ENCODE data around the gene SNX17. TPM values are rescaled to one million over a fixed set of nuclear protein-coding genes. Genes with fewer than 3 reads are reported as not detected.

SNX17 gene
- total RNA-seq, 2 donors from 2014 or later, result 75.7 to 80.3 TPM

Other genes starting within 250 kb of the SNX17 start
- gene ABHD1, start 246.8 kb upstream of the SNX17 start, total RNA-seq, result under 1 TPM; 0.65 to 0.94 TPM
- 10 to 100 TPM; 25.6 to 27.1 TPM for gene PREB, start 236.0 kb upstream of the SNX17 start, total RNA-seq
- gene PRR30, start 231.2 kb upstream of the SNX17 start, total RNA-seq, result not detected
- gene TCF23, start 221.6 kb upstream of the SNX17 start, total RNA-seq, result not detected
- 10 to 100 TPM; 59.7 to 76.8 TPM for gene ATRAID, start 158.6 kb upstream of the SNX17 start, total RNA-seq
- gene SLC5A6, start 158.3 kb upstream of the SNX17 start, total RNA-seq, result 100 to 1,000 TPM; 147 to 190 TPM
- gene CAD, start 153.2 kb upstream of the SNX17 start, total RNA-seq, result 10 to 100 TPM; 27.2 to 30.0 TPM
- gene SLC30A3, start 107.6 kb upstream of the SNX17 start, total RNA-seq, result under 1 TPM in 1 of 2 donors, not detected in 1; 0.13 TPM
- gene DNAJC5G, start 95.2 kb upstream of the SNX17 start, total RNA-seq, result not detected
- gene TRIM54, start 88.2 kb upstream of the SNX17 start, total RNA-seq, result not detected
- 1 to 10 TPM; 1.5 to 1.6 TPM for gene UCN, start 62.2 kb upstream of the SNX17 start, total RNA-seq
- gene MPV17, start 47.5 kb upstream of the SNX17 start, total RNA-seq, result 10 to 100 TPM; 46.5 to 48.6 TPM
- 10 to 100 TPM; 52.2 to 70.2 TPM for gene GTF3C2, start 13.9 kb upstream of the SNX17 start, total RNA-seq
- 10 to 100 TPM; 29.8 to 33.2 TPM for gene EIF2B4, start 278 bp upstream of the SNX17 start, total RNA-seq
- 10 to 100 TPM; 22.4 to 24.6 TPM for gene ZNF513, start 10.1 kb downstream of the SNX17 start, total RNA-seq
- 10 to 100 TPM; 43.6 to 50.2 TPM for gene PPM1G, start 39.0 kb downstream of the SNX17 start, total RNA-seq
- gene NRBP1, start 58.0 kb downstream of the SNX17 start, total RNA-seq, result 100 to 1,000 TPM; 138 to 150 TPM
- 10 to 100 TPM in 1 of 2 donors, 1 to 10 TPM in 1; 9.1 to 13.6 TPM for gene KRTCAP3, start 71.8 kb downstream of the SNX17 start, total RNA-seq
- gene IFT172, start 119.1 kb downstream of the SNX17 start, total RNA-seq, result 10 to 100 TPM in 1 of 2 donors, 1 to 10 TPM in 1; 7.2 to 14.1 TPM
- not detected for gene FNDC4, start 124.6 kb downstream of the SNX17 start, total RNA-seq
- not detected for gene GCKR, start 126.2 kb downstream of the SNX17 start, total RNA-seq
- 10 to 100 TPM; 26.4 to 28.7 TPM for gene ZNF512, start 212.4 kb downstream of the SNX17 start, total RNA-seq